SKM-1 treated with dmso at 0.1 percent for 144 hours (cell line): ENCODE results near the gene DNAJC17.

ENCODE experiments used
- DNase-seq: peaks from one replicate; lab custom pipeline; 2025; ENCODE audit not compliant: unreplicated experiment; lab: John Stamatoyannopoulos, UW

DNAJC17 gene

GRCh38 chr15:40831861-40832260 lies 24.6 kb upstream of the DNAJC17 start:
- no peak for DNase-seq

- no peak for DNase-seq
Observed at GRCh38 chr15:40830884-40831283, 23.6 kb upstream of the DNAJC17 start.

GRCh38 chr15:40829115-40829514 lies 21.8 kb upstream of the DNAJC17 start:
- DNase-seq = no peak

GRCh38 chr15:40828447-40829036 lies 21.3 kb upstream of the DNAJC17 start, which contains the start of gene PPP1R14D:
PPP1R14D (minus strand) TSS chr15:40828708; CDS start chr15:40828641, 67 bp downstream.
- no peak for DNase-seq

GRCh38 chr15:40826423-40827075 lies 19.3 kb upstream of the DNAJC17 start:
- no peak for DNase-seq

GRCh38 chr15:40825661-40826422 lies 18.6 kb upstream of the DNAJC17 start:
- DNase-seq = no peak

DNA sequence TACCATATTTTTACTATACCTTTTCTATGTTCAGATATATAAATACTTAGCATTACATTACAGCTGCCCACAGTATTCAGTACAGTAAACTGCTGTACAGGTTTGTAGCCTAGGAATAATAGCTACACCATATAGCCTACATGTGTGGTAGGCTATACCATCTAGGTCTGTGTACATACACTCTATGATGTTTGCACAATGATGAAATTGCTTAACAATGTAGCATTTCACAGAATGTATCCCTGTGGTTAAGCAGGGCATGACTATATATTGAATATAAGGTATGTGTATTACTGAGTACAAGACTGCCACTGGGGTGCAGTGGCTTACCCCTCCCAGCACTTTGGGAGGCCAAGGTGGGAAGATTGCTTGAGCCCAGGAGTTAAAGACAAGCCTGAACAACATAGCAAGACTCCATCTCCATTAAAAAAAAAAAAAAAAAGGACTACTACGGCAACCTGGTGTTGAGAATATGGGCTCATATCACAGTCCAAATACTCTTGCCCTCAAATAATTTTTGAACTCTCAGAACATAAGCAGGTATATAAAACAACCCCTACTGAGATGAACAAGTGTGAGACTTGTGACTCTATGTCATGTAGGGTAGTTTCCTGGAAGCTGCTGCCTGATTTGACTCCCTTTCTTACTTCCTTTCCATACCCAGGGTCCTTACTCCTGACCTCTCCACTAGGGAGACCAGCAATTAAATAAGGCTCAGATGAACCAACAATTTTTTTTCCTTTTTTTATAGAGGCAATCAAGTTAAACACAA lies 16.5 kb upstream of the DNAJC17 start:
- peak; percentile 28 for DNase-seq

DNA sequence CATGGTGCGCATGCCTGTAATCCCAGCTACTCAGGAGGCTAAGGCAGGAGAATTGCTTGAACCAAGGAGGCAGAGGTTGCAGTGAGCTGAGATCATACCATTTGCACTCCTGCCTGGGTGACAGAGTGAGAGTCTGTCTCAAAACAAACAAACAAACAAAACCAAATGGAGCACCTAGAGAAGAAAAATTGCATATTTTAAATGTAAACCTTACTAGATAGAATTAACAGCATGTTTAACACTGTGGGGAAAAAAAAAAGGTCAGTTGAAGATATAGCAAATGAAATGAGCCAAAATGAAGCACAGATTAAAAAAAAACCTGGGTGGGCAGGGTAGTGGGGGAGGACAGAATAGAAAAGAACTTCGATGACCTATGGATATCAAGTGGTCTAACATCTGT lies 13.9 kb upstream of the DNAJC17 start:
- DNase-seq = no peak

DNA sequence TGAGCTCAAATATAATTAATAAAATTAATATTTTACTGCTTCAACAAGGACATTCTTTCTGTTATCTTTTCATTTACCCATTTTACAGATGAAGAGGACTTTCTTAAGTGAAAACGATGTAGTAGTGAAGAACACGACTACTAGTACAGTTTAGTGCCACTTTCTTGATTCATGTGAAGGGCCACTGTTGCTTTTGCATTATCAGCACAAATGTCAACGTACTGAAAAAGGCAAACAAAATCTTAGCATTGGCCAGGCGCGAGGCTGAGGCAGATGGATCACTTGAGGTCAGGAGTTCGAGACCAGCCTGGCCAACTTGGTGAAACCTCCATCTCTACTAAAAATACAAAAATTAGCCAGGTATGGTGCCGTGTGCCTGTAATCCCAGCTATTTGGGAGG lies 11.8 kb upstream of the DNAJC17 start:
- DNase-seq = no peak

GRCh38 chr15:40815042-40815698 lies 7.9 kb upstream of the DNAJC17 start:
- DNase-seq = no peak

DNA sequence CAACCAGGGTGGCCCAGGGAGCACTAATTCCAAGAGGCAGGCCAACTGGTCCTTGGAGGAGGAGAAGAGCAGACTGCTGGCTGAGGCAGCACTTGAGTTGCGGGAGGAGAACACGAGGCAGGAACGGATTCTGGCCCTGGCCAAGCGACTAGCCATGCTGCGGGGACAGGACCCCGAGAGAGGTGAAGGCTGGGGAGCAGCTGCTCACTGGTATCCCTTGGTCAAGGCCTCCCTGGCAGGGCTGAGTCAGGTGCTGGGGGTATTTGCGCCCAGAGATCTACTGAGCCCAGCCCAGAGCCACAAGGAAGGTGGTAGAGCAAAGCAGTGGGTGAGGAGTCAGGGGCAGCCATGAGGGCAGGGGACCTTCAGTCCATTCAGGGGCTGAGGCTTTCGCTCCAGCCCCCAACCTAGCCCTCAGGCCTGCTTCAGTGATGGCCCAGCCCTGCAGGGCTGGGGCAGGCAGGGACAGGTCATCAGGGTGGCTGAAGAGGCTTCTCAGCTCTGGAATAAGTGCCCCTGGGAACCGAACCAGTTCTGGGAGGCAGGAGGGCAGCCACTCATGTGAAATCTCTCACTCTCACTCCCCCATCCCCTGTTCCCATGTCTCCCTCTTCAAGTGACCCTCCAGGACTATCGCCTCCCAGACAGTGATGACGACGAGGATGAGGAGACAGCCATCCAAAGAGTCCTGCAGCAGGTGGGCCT lies 5.6 kb upstream of the DNAJC17 start:
- DNase-seq = no peak

DNA sequence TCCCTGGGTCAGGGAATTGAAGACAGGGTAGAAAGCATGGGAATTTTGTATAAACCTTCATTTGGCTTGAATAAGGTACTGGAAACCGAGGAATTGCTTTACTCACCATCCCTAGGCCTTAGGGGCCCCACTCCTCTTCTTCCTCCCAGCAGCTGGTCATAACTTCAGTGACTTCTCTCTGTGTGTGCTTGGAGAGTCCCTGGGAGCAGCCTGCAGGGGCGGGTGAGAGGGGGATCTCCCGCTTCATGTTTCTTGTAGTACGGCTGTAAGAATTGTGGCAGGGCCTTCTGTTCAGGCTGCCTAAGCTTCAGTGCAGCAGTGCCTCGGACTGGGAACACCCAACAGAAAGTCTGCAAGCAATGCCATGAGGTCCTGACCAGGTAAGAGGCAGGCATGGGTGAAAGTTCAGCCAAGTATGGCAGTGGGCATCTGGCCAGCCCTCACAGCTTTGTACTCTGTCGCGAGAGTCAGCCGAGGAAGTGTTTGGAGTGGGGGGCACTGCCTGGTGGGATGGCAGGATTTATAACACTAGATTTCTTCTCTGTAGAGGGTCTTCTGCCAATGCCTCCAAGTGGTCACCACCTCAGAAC lies 1.7 kb upstream of the DNAJC17 start:
- DNase-seq = no peak

GRCh38 chr15:40807888-40808461 lies 702 bp upstream of the DNAJC17 start:
- no peak for DNase-seq

- DNase-seq = no peak
Observed at GRCh38 chr15:40806672-40807027, 623 bp downstream of the DNAJC17 start.

- DNase-seq = no peak
Observed at GRCh38 chr15:40803688-40804087, 3.6 kb downstream of the DNAJC17 start.

- no peak for DNase-seq
Observed at GRCh38 chr15:40803076-40803475, 4.2 kb downstream of the DNAJC17 start.

DNA sequence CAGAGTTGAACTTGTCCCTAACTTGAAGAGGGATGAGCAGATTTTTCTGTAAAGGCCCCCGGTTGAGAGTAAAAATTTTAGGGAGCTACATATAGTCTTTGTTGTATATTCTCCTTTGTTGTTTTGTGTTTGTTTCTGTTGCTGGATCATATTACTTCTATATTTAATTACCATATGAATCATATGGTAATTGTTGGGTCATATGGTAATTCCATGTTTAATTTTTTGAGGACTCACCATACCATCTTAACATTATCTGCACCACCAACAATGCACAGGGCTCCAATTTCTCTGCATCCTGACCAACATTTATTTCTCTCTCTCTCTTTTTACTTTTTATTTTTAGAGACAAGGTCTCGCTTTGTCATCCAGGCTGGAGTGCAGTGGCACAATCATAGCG lies 7.8 kb downstream of the DNAJC17 start:
- DNase-seq = no peak

DNA sequence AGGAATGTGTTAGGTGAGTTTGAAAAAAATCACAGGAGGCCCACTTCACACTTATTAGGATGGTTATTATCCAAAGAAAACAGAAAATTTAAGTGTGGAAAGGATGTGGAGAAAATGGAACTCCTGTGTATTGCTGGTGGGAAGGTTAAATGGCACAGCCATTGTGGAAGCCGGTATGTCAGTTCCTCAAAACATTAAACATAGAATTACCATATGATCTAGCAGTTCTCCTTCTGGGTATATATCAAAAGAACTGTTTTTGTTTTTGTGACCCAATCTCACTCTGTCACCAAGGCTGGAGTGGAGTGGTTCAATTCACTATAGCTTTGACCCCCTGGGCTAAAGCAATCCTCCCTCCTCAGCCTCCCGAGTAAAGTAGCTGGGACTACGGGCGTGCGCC lies 10.8 kb downstream of the DNAJC17 start:
- no peak for DNase-seq

- no peak for DNase-seq
Observed at GRCh38 chr15:40796041-40796440, 11.2 kb downstream of the DNAJC17 start.
